GM11168 (cell line): ENCODE data around the gene SAMSN1.

ENCODE experiments used
- in situ Hi-C: fragments of 300-500 bp; cut with MboI; formaldehyde crosslinking; loops from one replicate; pipeline ENCODE4 v1.12.0; 2022; ENCODE audit warnings: low sequenced_read_pairs; ENCODE audit not compliant: unreplicated experiment

The SAMSN1 gene

GRCh38 chr21:14545906-14546480 is at the start of gene SAMSN1:
SAMSN1 (minus strand) TSS chr21:14546315; CDS start chr21:14546261, 54 bp downstream.
- in situ Hi-C loops, result no loop called here

DNA sequence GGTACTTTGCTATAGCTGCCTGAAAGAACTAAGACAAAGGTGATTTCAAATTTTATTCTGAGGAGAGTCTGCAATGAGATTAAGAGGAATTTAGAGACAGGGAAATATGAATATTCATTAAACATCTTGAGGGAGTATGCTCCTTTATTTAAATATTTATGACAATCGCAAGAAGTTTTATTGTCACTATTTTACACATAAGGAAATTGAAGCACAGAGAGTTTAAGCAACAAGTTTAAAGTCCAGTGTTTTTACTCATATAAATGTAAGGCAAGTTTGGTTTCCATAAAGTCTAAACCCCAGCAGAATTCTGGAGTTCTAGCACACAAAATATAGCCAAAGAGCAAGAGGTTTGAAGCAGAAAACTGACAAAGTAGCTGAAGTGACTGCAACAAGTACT is 49.3 kb upstream of the SAMSN1 start:
- in situ Hi-C loops, result no loop called here

- in situ Hi-C loops, result no loop called here
Observed at GRCh38 chr21:14594967-14595366, 48.9 kb upstream of the SAMSN1 start.

- in situ Hi-C loops, result no loop called here
Observed at GRCh38 chr21:14593230-14593629, 47.1 kb upstream of the SAMSN1 start.

- in situ Hi-C loops, result no loop called here
Observed at GRCh38 chr21:14592296-14593000, 46.3 kb upstream of the SAMSN1 start.

- in situ Hi-C loops, result no loop called here
Observed at GRCh38 chr21:14591882-14592281, 45.8 kb upstream of the SAMSN1 start.

DNA sequence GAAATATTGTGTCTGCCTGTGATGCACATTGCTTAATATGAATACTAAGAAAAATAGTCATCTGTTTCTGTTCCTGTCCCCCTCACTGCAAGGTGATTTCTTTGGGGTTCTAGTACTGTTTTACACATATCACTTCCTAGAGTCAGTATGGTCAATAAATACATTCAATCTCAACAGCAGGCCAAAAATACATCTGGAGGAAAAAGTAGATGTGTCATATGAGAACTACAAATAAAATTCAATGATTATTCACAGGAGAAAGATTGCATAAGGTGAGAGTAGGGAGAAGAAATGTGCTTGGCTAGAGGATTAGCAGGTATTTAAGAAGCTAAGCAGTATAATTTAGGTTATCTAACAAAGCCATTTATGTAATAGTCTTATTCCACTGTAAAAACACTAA is 45.3 kb upstream of the SAMSN1 start:
- in situ Hi-C loops, result no loop called here

GRCh38 chr21:14589855-14590563 is 43.9 kb upstream of the SAMSN1 start:
- in situ Hi-C loops, result no loop called here

GRCh38 chr21:14587266-14587665 is 41.2 kb upstream of the SAMSN1 start:
- in situ Hi-C loops, result no loop called here

- in situ Hi-C loops, result no loop called here
Observed at GRCh38 chr21:14585122-14585521, 39.0 kb upstream of the SAMSN1 start.

DNA sequence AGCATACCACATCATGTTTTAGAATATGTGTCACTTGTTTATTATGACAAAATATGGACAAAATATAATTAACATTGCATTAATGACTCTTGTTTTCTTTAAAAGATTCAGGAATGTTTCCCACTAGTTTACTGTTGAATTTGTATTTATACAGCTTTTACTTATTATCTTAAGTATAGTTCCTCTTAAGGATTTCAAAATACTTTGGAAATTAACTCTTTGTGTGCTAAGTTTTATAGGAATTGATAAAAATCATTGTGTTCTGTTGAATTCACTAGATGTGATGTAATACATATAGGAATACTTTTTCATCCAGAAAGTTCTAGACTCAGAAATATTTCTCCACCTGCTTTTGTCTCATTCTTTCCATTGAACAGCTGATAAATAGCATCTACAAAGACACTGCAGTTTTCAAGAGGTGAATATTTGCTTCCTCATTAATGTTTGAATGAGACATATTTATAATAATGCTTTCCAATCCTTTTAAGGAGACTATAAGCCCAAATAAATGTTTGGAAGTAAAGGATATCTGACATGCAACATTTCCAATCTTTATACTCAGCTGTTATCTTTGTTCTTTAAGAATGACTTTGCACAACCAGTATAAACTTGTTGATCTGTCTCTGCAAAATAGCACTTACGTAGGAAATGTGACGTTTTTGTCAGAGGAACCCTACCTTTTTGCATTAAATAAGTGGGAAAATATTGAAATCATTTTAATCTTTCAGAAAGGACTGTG is 38.4 kb upstream of the SAMSN1 start:
- in situ Hi-C loops, result no loop called here

DNA sequence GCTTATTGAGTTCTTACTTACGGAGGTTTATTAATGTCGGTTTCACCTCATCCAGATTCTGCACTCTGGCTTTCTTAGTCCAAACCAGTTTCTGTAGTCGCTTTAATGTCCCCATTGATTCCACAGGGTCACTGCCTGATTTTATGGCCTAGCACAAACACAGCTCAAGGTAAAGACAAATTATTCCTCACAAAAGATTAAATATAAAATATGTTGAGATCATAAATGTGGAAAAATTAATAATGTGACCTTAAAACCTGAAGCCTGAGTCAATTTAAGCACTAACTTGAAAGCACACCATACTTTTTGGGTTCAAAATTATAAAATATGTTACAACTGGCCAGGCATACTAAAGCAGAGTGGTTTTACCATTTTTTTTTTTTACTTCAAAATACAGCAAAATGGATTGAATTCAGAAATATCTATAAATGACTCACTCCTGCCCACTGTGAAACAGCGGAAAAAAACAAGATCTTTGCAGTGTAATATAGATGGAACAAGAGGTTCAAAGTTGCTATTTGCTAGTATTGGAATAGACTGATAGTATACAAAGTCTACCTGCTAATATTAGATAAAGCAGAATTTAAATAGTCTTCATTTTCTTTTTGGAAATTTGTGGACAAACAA is 37.6 kb upstream of the SAMSN1 start:
- in situ Hi-C loops, result no loop called here

DNA sequence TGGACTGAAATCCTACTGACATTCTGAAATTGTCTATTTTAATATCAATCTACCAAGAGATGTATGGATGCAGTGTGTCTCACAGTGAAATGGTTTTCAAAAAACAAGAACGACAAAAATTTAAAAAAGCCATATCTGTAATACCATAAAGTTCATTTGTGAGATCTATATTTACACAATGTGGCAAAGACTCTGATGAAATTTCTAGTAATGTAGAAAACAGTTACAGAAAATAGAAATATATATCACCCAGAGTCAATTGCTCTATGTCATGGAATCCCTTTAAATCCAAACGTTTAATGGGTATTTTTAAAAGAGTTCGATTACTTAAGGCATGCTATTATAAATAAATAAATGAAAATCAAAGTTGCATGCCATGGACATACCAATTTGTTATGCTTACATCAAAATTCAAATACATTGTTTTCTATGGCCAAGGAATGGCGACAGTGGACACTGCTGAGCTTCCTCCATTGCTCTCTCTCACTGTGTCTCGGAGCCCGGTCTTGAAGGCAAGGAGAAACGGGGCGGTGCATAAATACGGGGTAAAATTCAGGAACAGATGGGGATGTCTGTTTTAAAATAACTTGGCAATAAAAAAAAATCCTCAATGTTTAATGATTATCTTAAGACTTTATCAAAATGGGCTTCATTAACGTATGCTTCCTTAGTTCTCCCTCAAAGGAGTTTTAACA is 37.0 kb upstream of the SAMSN1 start:
- in situ Hi-C loops, result no loop called here

- in situ Hi-C loops, result no loop called here
Observed at GRCh38 chr21:14581902-14582457, 35.9 kb upstream of the SAMSN1 start.

- in situ Hi-C loops, result no loop called here
Observed at GRCh38 chr21:14573244-14573643, 27.1 kb upstream of the SAMSN1 start.

DNA sequence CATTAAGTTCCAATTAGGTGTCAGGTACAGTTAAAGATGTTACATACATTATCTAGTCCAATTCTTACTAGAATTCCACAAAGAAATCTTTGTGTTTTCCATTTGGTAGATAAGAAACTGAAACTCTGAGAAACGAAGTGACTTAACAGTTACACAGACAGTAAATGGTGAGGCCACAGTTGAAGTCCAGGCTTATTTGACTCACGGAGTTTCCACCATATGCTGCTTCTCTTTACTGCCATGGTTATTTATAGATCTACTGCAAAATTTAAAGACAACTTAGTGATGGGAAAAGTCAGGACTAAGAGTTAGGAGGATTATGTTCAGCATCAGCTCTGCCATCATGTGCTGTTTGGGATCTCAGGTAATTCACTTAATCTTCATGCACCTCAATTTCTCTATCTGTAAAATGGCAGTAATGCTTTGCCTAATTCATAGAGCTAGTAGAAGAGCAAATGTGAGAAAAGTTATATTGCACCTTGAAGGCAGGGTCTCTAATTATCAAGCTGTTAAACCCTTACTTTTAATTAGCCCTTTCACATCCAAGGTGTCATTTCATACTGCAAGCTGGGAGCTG is 26.2 kb upstream of the SAMSN1 start:
- in situ Hi-C loops, result no loop called here

DNA sequence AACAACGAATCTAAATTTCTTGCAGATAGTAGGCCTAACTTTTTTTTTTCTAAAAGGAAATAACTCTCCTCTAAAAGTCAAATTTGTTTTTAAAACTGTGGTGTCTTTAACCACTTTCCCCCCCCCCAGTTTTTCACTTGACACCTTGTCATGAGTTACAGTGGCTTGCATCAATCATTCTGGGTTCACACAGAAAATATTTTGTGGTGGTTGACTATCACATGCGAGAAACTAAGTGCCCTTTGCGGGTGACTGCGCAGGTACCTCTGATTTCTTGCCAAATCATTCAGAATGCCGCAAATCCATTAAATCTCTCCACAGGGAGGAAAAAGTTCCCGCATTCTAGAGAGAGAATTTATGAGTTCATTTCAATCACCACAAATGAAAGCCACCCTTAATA is 23.8 kb upstream of the SAMSN1 start:
- in situ Hi-C loops, result no loop called here

DNA sequence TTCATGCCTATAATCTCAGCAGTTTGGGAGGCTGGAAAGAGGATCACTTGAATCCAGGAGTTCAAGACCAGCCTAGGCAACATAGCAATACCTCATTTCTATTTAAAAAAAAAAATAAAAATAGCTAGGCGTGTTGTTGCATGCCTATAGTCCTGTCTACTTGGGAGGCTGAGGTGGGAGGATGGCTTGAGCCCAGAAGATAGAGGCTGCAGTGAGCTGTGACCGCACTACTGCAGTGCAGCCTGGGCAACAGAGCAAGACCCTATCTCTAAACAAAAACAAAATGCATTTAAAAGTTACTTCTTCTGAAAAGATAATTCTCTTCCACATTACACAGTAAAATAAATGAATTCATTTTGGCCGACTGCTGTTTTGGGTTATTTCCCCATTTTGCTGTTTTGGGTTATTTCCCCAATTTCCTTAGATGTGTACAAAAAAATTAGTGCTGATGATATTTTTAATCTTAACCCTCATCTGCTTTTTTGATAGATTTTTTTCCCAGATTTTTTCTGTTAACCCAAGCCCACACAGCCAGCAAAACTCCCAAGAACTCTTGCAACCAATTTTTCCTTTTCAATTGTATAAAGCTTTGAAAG is 23.0 kb upstream of the SAMSN1 start:
- in situ Hi-C loops, result no loop called here
